Endothelial cell (in vitro differentiated cells): ENCODE measurements around the gene ZSCAN9. TPM values are rescaled to one million over a fixed set of nuclear protein-coding genes. Genes with fewer than 3 reads are reported as not detected.

Experiments used
- DNase-seq: peaks from one replicate; pipeline ENCODE4 v3.0.0; 2021; ENCODE audit warnings: low spot score
- H3K27ac Mint-ChIP-seq: one replicate; pipeline ENCODE4 v1.8.0; 2021; ENCODE audit warnings: mixed read lengths, inconsistent platforms; ENCODE audit not compliant: unreplicated experiment
- H3K27me3 Mint-ChIP-seq: one replicate; pipeline ENCODE4 v1.8.0; 2021; ENCODE audit warnings: mild to moderate bottlenecking, moderate library complexity, mixed read lengths, inconsistent platforms; ENCODE audit not compliant: unreplicated experiment
- H3K36me3 Mint-ChIP-seq: one replicate; pipeline ENCODE4 v1.8.0; 2021; ENCODE audit warnings: mild to moderate bottlenecking, low read depth, mixed read lengths, inconsistent platforms; ENCODE audit not compliant: unreplicated experiment
- H3K4me1 Mint-ChIP-seq: one replicate; pipeline ENCODE4 v1.8.0; 2021; ENCODE audit warnings: mild to moderate bottlenecking, mixed read lengths, inconsistent platforms; ENCODE audit not compliant: unreplicated experiment
- H3K4me3 Mint-ChIP-seq: one replicate; pipeline ENCODE4 v1.8.0; 2021; ENCODE audit warnings: mild to moderate bottlenecking, mixed read lengths, inconsistent platforms; ENCODE audit not compliant: unreplicated experiment
- H3K9me3 Mint-ChIP-seq: one replicate; pipeline ENCODE4 v1.8.0; 2021; ENCODE audit warnings: mixed read lengths, inconsistent platforms; ENCODE audit not compliant: unreplicated experiment
- CTCF ChIP-seq: fragments of 200-600 bp; sonication (generic); IDR thresholded peaks from one replicate; pipeline ENCODE4 v1.5.0; 2021; ENCODE audit warnings: antibody characterized with exemption; ENCODE audit not compliant: unreplicated experiment
- total RNA-seq: library from RNA; stranded (reverse); fragmentation: NEBNext Ultra II Directional; extraction: Animal tissue kit (Norgen Biotek cat#: 25700); gene quantifications from one replicate; pipeline ENCODE4 v1.2.1, GENCODE V29; 2021; ENCODE audit not compliant: unreplicated experiment

Gene ZSCAN9
- total RNA-seq, 1 donor from 2014 or later: 17.5 TPM

- peaks cover 11% of the 10 kb centered on the region for H3K27me3 Mint-ChIP-seq
- no peaks in the 10 kb centered on the region for H3K9me3 Mint-ChIP-seq
- no peak for TF ChIP-seq CTCF
Observed at GRCh38 chr6:28220257-28221133, 4.6 kb upstream of the ZSCAN9 start.

GRCh38 chr6:28224131-28225055, 682 bp upstream of the ZSCAN9 start:
- DNase-seq: no peak
- Mint-ChIP-seq H3K4me3 (peak overlapping the region; percentile 90), H3K27ac (peak overlapping the region; percentile 97), H3K9me3 (no peaks in the 10 kb centered on the region), H3K27me3 (peaks cover 6% of the 10 kb centered on the region), H3K36me3 (peaks cover 12% of the 10 kb centered on the region), H3K4me1 (peaks cover 32% of the 10 kb centered on the region)
- TF ChIP-seq CTCF: no peak

More at GRCh38 chr6:28220257-28221133, 4.6 kb upstream of the ZSCAN9 start:
- no peak overlapping the region for H3K27ac Mint-ChIP-seq
- H3K4me3 Mint-ChIP-seq: no peak overlapping the region
- H3K36me3 Mint-ChIP-seq: no peaks in the 10 kb centered on the region
- peaks cover 24% of the 10 kb centered on the region for H3K4me1 Mint-ChIP-seq
- DNase-seq: no peak

DNA sequence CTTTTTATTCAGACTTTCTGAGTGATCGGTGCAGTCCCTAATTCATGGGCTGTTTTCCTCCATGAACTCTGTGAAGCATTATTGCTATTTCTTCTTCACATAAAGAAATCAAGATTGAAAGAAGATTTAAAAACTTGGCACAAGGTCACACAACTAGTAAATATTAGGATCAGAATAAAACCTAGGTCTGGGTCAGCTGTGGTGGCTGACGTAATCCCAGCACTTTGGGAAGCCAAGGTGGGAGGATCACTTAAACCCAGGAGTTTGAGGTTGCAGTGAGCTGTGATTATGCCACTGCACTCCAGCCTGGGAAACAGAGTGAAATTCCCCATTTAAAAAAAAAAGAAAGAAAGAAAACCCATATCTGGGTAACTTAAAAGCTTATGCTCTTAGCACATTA, 1.4 kb downstream of the ZSCAN9 start:
- Mint-ChIP-seq H3K27me3 (peaks cover 6% of the 10 kb centered on the region), H3K4me1 (peaks cover 20% of the 10 kb centered on the region), H3K9me3 (no peaks in the 10 kb centered on the region), H3K27ac (no peak overlapping the region), H3K4me3 (peak overlapping the region; percentile 90), H3K36me3 (peaks cover 12% of the 10 kb centered on the region)
- no peak for DNase-seq
- no peak for TF ChIP-seq CTCF

DNA sequence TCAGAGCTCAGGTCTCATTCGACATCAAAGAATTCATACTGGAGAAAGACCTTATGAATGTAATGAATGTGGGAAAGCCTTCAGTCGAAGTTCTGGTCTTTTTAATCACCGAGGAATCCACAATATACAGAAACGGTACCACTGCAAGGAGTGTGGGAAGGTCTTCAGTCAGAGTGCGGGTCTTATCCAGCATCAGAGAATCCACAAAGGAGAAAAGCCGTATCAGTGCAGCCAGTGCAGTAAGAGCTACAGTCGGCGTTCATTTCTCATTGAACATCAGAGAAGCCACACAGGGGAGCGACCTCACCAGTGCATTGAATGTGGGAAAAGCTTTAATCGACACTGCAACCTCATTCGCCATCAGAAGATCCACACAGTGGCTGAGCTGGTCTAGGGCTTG, 7.7 kb downstream of the ZSCAN9 start:
- Mint-ChIP-seq H3K4me3 (no peak overlapping the region), H3K4me1 (no peaks in the 10 kb centered on the region), H3K36me3 (peaks cover 34% of the 10 kb centered on the region), H3K27ac (no peak overlapping the region), H3K9me3 (no peaks in the 10 kb centered on the region), H3K27me3 (peaks cover 1% of the 10 kb centered on the region)
- no peak for TF ChIP-seq CTCF
- no peak for DNase-seq
